ENCODE results near the gene AKAP5.

Gene AKAP5

GRCh38 chr14:64501411-64502171 lies 36.3 kb downstream of the AKAP5 start:
- no peak for TF ChIP-seq CTCF (IDR thresholded peaks at IDR 0.05; ENCODE audit: low read depth, low read length, missing control alignments)
- peak overlapping the region; percentile 70 for H3K4me3 ChIP-seq (ENCODE audit: low read depth, low read length)
- DNase-seq (ENCODE audit: low read depth), result no peak

GRCh38 chr14:64502456-64502855 lies 37.2 kb downstream of the AKAP5 start:
- peak overlapping the region; percentile 70 for H3K4me3 ChIP-seq (ENCODE audit: low read depth, low read length)
- no peak for TF ChIP-seq CTCF (IDR thresholded peaks at IDR 0.05; ENCODE audit: low read depth, low read length, missing control alignments)
- no peak for DNase-seq (ENCODE audit: low read depth)

DNA sequence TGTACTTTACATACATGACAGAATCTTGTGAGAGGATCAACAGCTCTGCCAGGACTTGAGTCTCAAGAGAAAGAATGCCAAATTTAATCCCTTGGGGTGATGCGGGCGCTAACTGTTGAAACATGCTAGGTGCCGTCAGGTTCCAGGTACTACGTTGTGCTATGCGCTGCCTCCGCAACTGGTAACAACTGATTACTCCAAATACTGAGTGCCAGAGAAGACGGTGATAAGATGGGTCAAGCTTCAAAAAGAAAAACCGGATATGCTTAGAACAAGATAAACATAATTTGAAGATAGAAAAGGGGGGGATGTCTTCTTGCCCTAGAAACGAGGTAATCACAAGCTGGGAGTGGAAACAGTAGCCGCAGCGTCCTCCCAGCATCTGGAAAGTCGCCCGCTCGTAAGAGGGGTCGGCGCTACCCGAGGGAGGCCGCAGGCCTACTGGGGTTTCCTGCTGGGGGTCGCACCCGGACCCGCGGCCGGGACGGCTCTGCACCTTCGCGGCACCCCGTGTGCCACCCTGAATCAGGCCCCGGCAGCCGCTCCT lies 37.7 kb downstream of the AKAP5 start:
- H3K4me3 ChIP-seq (ENCODE audit: low read depth, low read length), result peak overlapping the region; percentile 70
- no peak for DNase-seq (ENCODE audit: low read depth)
- no peak for TF ChIP-seq CTCF (IDR thresholded peaks at IDR 0.05; ENCODE audit: low read depth, low read length, missing control alignments)

- DNase-seq (ENCODE audit: low read depth), result peak; percentile 89
- peak within 1 kb of the TSS; percentile 70 for H3K4me3 ChIP-seq (ENCODE audit: low read depth, low read length)
- TF ChIP-seq CTCF (IDR thresholded peaks at IDR 0.05; ENCODE audit: low read depth, low read length, missing control alignments), result no peak
Measured at GRCh38 chr14:64503434-64504309, 38.4 kb downstream of the AKAP5 start, which contains the start of gene ZBTB25. Gene ZBTB25 (minus strand): TSS chr14:64503838. CDS start chr14:64490533, 13,305 bp downstream.

DNA sequence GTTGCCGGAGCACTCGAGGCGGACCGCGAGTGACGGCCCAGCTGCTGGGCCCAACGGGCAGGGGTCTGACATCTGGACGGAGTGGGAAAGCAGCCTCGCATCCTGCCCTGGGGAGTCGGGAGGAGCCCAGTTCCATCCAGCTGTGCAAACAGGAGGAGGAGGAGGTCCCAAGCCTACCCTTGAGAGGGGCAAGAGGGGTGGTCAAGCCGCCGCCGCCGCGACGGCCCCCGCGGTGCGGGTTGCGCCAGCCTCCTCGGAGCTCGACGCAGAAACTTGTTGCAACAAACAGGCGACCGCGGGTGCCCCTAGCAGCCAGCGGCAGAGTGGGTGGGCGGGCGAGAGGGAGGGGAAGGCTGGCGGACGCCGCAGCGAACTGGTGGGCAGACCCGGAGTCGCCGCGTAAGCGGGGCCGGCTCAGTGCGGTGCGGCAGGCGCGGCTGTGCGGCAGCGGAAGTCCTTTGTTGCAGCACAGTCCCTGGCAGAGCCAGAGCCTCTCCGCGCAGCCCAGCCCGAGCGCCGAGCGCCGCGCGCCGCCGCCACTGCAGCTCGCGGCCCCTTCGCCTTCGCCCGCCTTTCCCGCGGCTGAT lies 39.1 kb downstream of the AKAP5 start, which contains the start of gene ZBTB1:
ZBTB1 (plus strand) TSS at position 461 of the 587 bp plus-strand sequence. CDS start 16,735 bp downstream, outside the sequence.
- no peak for DNase-seq (ENCODE audit: low read depth)
- H3K4me3 ChIP-seq (ENCODE audit: low read depth, low read length), result peak within 1 kb of the TSS; percentile 70
- no peak for TF ChIP-seq CTCF (IDR thresholded peaks at IDR 0.05; ENCODE audit: low read depth, low read length, missing control alignments)

- no peak for DNase-seq (ENCODE audit: low read depth)
- no peak for TF ChIP-seq CTCF (IDR thresholded peaks at IDR 0.05; ENCODE audit: low read depth, low read length, missing control alignments)
- H3K4me3 ChIP-seq (ENCODE audit: low read depth, low read length), result peak overlapping the region; percentile 70
Measured at GRCh38 chr14:64504897-64505794, 39.8 kb downstream of the AKAP5 start.

All from GM12864 (cell line).